Tibial nerve (tissue), 4 donors: ENCODE results near the gene PLP2.

ENCODE experiments used
- CTCF ChIP-seq, 5 experiments: fragments of 200-600 bp in 3 of 5; fragments of 450-650 bp in 2 of 5; sonication (generic) in 3 of 5; IDR thresholded peaks; one replicate each; pipeline ENCODE4 v1.5.1; 2016 to 2019; ENCODE audit warnings: antibody characterized with exemption in 5 of 5, mild to moderate bottlenecking in 3 of 5, moderate library complexity in 2 of 5
- EP300 ChIP-seq, 2 donors: sonication (generic); formaldehyde crosslinking; IDR thresholded peaks; one replicate each; pipeline ENCODE4 v1.6.1; 2017; ENCODE audit warnings: antibody characterized with exemption in 2 of 2, mild to moderate bottlenecking in 1 of 2

GRCh38 chrX:49197543-49198087 lies 25.9 kb downstream of the PLP2 start:
- no peak for TF ChIP-seq CTCF (IDR thresholded peaks at IDR 0.05)
- no peak for TF ChIP-seq EP300 (IDR thresholded peaks at IDR 0.05)
